Type B pancreatic cell (in vitro differentiated cells): ENCODE results near the gene ADRA2B. TPM values are rescaled to one million over a fixed set of nuclear protein-coding genes. Genes with fewer than 3 reads are reported as not detected.

Experiments used
- DNase-seq: peaks from one replicate; pipeline ENCODE4 v3.0.0; 2021; ENCODE audit warnings: mixed read lengths; ENCODE audit not compliant: unreplicated experiment; ENCODE audit errors: extremely low spot score
- H3K27ac Mint-ChIP-seq: 2 replicates; pipeline ENCODE4 v1.8.0; 2021; ENCODE audit warnings: mild to moderate bottlenecking, mixed read lengths
- H3K27me3 Mint-ChIP-seq: 2 replicates; pipeline ENCODE4 v1.8.0; 2021; ENCODE audit warnings: mixed read lengths
- H3K36me3 Mint-ChIP-seq: 2 replicates; pipeline ENCODE4 v1.8.0; 2021; ENCODE audit warnings: mixed read lengths
- H3K4me1 Mint-ChIP-seq: one replicate; pipeline ENCODE4 v1.8.0; 2021; ENCODE audit warnings: mixed read lengths; ENCODE audit not compliant: unreplicated experiment
- H3K4me3 Mint-ChIP-seq: 2 replicates; pipeline ENCODE4 v1.8.0; 2021; ENCODE audit warnings: mild to moderate bottlenecking, mixed read lengths
- H3K9me3 Mint-ChIP-seq: 2 replicates; pipeline ENCODE4 v1.8.0; 2021; ENCODE audit warnings: mixed read lengths
- CTCF ChIP-seq: fragments of 200-600 bp; sonication (generic); conservative IDR thresholded peaks from 2 replicates; pipeline ENCODE4 v1.5.0; 2021; ENCODE audit warnings: antibody characterized with exemption, mild to moderate bottlenecking
- total RNA-seq: library from RNA; stranded (reverse); gene quantifications from 2 replicates; pipeline ENCODE4 v1.2.1, GENCODE V29; 2021; ENCODE audit warnings: low replicate concordance

Gene ADRA2B
- total RNA-seq, 1 donor from 2014 or later = 2.4 TPM

GRCh38 chr2:96107708-96108065 is 8.7 kb downstream of the ADRA2B start:
- Mint-ChIP-seq H3K27me3 (no peaks in the 10 kb centered on the region), H3K4me3 (no peak overlapping the region)
- TF ChIP-seq CTCF = no peak

GRCh38 chr2:96106991-96107707 is 9.2 kb downstream of the ADRA2B start:
- Mint-ChIP-seq H3K27ac (no peak overlapping the region), H3K4me3 (no peak overlapping the region), H3K9me3 (peaks cover 6% of the 10 kb centered on the region), H3K4me1 (peaks cover 11% of the 10 kb centered on the region), H3K27me3 (no peaks in the 10 kb centered on the region), H3K36me3 (no peaks in the 10 kb centered on the region)
- DNase-seq = no peak
- no peak for TF ChIP-seq CTCF

More at GRCh38 chr2:96107708-96108065, 8.7 kb downstream of the ADRA2B start:
- no peak for DNase-seq
- H3K27ac Mint-ChIP-seq = no peak overlapping the region
- peaks cover 6% of the 10 kb centered on the region for H3K9me3 Mint-ChIP-seq
- no peaks in the 10 kb centered on the region for H3K36me3 Mint-ChIP-seq
- peaks cover 11% of the 10 kb centered on the region for H3K4me1 Mint-ChIP-seq

GRCh38 chr2:96105994-96106715 is 10.2 kb downstream of the ADRA2B start:
- Mint-ChIP-seq H3K9me3 (peaks cover 6% of the 10 kb centered on the region), H3K36me3 (no peaks in the 10 kb centered on the region), H3K4me3 (no peak overlapping the region), H3K27ac (no peak overlapping the region), H3K4me1 (peaks cover 11% of the 10 kb centered on the region), H3K27me3 (no peaks in the 10 kb centered on the region)
- no peak for DNase-seq
- TF ChIP-seq CTCF = no peak

GRCh38 chr2:96105152-96105915 is 11.0 kb downstream of the ADRA2B start:
- TF ChIP-seq CTCF = no peak
- DNase-seq = no peak
- Mint-ChIP-seq H3K4me3 (no peak overlapping the region), H3K27me3 (no peaks in the 10 kb centered on the region), H3K4me1 (peaks cover 11% of the 10 kb centered on the region), H3K27ac (no peak overlapping the region), H3K36me3 (no peaks in the 10 kb centered on the region), H3K9me3 (peaks cover 6% of the 10 kb centered on the region)

GRCh38 chr2:96104487-96104861 is 11.9 kb downstream of the ADRA2B start:
- H3K36me3 Mint-ChIP-seq = no peaks in the 10 kb centered on the region
- no peak overlapping the region for H3K27ac Mint-ChIP-seq
- H3K4me1 Mint-ChIP-seq = peaks cover 11% of the 10 kb centered on the region
- H3K27me3 Mint-ChIP-seq = no peaks in the 10 kb centered on the region
- no peak for DNase-seq
- TF ChIP-seq CTCF = no peak
- H3K9me3 Mint-ChIP-seq = peaks cover 6% of the 10 kb centered on the region
- H3K4me3 Mint-ChIP-seq = no peak overlapping the region
